Measurements from ENCODE around the gene CPM. TPM values are rescaled to one million over a fixed set of nuclear protein-coding genes. Genes with fewer than 3 reads are reported as not detected.

The CPM gene
- total RNA-seq, 2 experiments from 2014 or later = 3.8 to 13.0 TPM

DNA sequence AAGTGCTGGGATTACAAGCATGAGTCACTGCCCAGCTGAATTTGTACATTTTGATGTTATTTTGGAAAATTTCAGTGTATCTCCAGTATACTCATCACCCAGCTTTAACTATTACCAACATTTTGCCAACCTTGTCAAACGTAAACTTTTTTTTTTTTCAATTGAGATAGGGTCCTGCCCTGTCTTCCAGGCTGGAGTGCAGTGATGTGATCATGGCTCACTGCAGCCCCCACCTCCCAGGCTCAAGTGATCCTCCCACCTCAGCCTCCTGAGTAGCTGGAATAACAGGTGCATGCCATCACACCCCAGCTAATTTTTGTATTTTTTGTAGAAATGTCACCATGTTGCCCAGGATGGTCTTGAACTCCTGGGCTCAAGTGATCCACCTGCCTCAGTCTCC, 95.8 kb downstream of the CPM start:
- DNase-seq (ENCODE audit: low spot score) = no peak
- Histone ChIP-seq H3K4me2 (ENCODE audit: low read length) (no peak overlapping the region), H3K79me2 (ENCODE audit: insufficient read depth, low read depth, low read length) (peaks cover 76% of the 10 kb centered on the region; the same call in 1 of the 2 replicates), H3K4me3 (ENCODE audit: low read depth, low read length, poor library complexity, severe bottlenecking) (no peak overlapping the region), H2AFZ (ENCODE audit: low read length) (no peak overlapping the region), H3K9me2 (ENCODE audit: insufficient read depth, low read length) (no peaks in the 10 kb centered on the region), H3K4me1 (ENCODE audit: insufficient read depth, low read length, poor library complexity, severe bottlenecking) (no peaks in the 10 kb centered on the region), H3K27ac (ENCODE audit: low read depth, low read length, poor library complexity, severe bottlenecking) (no peak overlapping the region), H3K36me3 (ENCODE audit: insufficient read depth, low read length) (peaks cover 96% of the 10 kb centered on the region), H4K20me1 (ENCODE audit: insufficient read depth, low read length) (peaks cover 27% of the 10 kb centered on the region), H3K9me3 (ENCODE audit: low read length) (no peaks in the 10 kb centered on the region)
- intact Hi-C loops (cut with micrococcal nuclease; ENCODE audit: unreplicated experiment) = no loop called here
- TF ChIP-seq EZH2phosphoT487 (IDR thresholded peaks at IDR 0.05; ENCODE audit: borderline replicate concordance, low read depth, low read length) = no peak
- TF ChIP-seq, protein P1, sequence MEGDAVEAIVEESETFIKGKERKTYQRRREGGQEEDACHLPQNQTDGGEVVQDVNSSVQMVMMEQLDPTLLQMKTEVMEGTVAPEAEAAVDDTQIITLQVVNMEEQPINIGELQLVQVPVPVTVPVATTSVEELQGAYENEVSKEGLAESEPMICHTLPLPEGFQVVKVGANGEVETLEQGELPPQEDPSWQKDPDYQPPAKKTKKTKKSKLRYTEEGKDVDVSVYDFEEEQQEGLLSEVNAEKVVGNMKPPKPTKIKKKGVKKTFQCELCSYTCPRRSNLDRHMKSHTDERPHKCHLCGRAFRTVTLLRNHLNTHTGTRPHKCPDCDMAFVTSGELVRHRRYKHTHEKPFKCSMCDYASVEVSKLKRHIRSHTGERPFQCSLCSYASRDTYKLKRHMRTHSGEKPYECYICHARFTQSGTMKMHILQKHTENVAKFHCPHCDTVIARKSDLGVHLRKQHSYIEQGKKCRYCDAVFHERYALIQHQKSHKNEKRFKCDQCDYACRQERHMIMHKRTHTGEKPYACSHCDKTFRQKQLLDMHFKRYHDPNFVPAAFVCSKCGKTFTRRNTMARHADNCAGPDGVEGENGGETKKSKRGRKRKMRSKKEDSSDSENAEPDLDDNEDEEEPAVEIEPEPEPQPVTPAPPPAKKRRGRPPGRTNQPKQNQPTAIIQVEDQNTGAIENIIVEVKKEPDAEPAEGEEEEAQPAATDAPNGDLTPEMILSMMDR (conservative IDR thresholded peaks at IDR 0.05; ENCODE audit: low read length) = no peak
- POLR2A ChIA-PET = interaction anchor here (0.6 to 1.6 kb wide), 4 partner anchors 8 to 152 kb away, joined by 3 to 9 read pairs (median 3); no protein-coding TSS in a partner anchor
- BruUV-seq (replicated peaks) = no TSS peak
- CTCF ChIA-PET (ENCODE audit: unreplicated experiment) = no interaction called here

DNA sequence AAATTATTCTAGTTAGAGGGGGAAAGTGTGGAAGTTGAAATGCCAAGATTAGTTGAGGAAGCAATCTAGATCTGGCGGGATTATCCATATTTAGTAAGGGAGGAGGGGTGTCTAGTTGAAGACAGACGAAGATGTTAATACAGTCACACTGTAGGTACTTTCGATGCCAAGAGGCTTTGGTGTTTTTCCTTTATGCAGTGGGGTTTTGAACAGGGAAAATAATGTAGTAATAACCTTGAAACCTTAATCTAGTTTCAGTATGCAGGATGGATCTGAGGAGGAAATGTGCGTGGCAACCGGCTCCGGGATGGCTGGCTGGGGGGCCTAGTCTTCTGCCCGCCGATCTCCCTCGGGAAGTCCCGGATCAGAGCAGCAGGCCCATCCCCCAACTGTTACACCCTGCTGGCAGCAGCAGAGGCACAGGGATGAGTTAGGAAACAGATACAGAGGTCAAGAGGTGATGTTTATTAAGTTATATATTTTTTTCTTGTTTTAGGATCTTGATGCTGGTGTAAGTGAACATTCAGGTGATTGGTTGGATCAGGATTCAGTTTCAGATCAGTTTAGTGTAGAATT, 97.5 kb downstream of the CPM start:
- ChIA-PET POLR2A (interaction anchor here (1.1 to 1.9 kb wide), 3 partner anchors 10 to 24 kb away, joined by 4 to 9 read pairs (median 6); no protein-coding TSS in a partner anchor), CTCF (ENCODE audit: unreplicated experiment) (no interaction called here)
- Histone ChIP-seq H3K36me3 (ENCODE audit: insufficient read depth, low read length) (peaks cover 96% of the 10 kb centered on the region), H3K9me3 (ENCODE audit: low read length) (no peaks in the 10 kb centered on the region), H3K27ac (ENCODE audit: low read depth, low read length, poor library complexity, severe bottlenecking) (no peak overlapping the region), H4K20me1 (ENCODE audit: insufficient read depth, low read length) (peaks cover 28% of the 10 kb centered on the region), H2AFZ (ENCODE audit: low read length) (no peak overlapping the region), H3K9me2 (ENCODE audit: insufficient read depth, low read length) (no peaks in the 10 kb centered on the region), H3K4me3 (ENCODE audit: low read depth, low read length, poor library complexity, severe bottlenecking) (no peak overlapping the region), H3K79me2 (ENCODE audit: insufficient read depth, low read depth, low read length) (peaks cover 81% of the 10 kb centered on the region; the same call in 1 of the 2 replicates), H3K4me1 (ENCODE audit: insufficient read depth, low read length, poor library complexity, severe bottlenecking) (no peaks in the 10 kb centered on the region), H3K4me2 (ENCODE audit: low read length) (no peak overlapping the region)
- DNase-seq (ENCODE audit: low spot score) = no peak
- BruUV-seq (replicated peaks) = no TSS peak
- TF ChIP-seq, protein P1 (conservative IDR thresholded peaks at IDR 0.05; ENCODE audit: low read length) = no peak
- no peak for TF ChIP-seq EZH2phosphoT487 (IDR thresholded peaks at IDR 0.05; ENCODE audit: borderline replicate concordance, low read depth, low read length)
- intact Hi-C loops (cut with micrococcal nuclease; ENCODE audit: unreplicated experiment) = no loop called here

DNA sequence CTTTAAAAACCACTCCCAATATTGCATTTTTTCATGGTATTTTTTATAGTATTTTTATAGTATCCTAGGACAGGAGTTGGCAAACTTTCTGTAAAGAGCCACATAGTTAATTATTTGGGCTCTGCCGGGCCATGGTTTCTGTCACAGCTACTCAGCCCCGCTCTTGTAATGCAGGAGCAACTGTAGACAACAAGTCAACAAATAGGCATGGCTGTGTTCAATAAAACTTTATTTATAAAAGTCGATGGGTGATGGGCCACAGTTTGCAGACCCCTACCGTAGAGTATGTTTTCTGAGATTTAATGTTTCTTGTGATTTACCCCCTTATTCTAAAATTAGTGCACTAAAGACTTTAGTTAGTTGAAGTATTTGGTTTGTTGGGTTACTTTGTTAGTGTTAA, 99.5 kb downstream of the CPM start:
- no peak overlapping the region for H3K4me2 ChIP-seq (ENCODE audit: low read length)
- H3K4me1 ChIP-seq (ENCODE audit: insufficient read depth, low read length, poor library complexity, severe bottlenecking) = peaks cover 9% of the 10 kb centered on the region
- TF ChIP-seq EZH2phosphoT487 (IDR thresholded peaks at IDR 0.05; ENCODE audit: borderline replicate concordance, low read depth, low read length) = no peak
- TF ChIP-seq, protein P1 (conservative IDR thresholded peaks at IDR 0.05; ENCODE audit: low read length) = no peak
- DNase-seq (ENCODE audit: low spot score) = no peak
- no peaks in the 10 kb centered on the region for H3K9me2 ChIP-seq (ENCODE audit: insufficient read depth, low read length)
- no TSS peak for BruUV-seq (replicated peaks)
- peaks cover 96% of the 10 kb centered on the region for H3K36me3 ChIP-seq (ENCODE audit: insufficient read depth, low read length)
- no peak overlapping the region for H3K27ac ChIP-seq (ENCODE audit: low read depth, low read length, poor library complexity, severe bottlenecking)
- ChIA-PET CTCF (ENCODE audit: unreplicated experiment) (no interaction called here), POLR2A (interaction anchor here (1.7 to 1.9 kb wide), 2 partner anchors 11 to 12 kb away, joined by 4 to 7 read pairs; no protein-coding TSS in a partner anchor)
- intact Hi-C loops (cut with micrococcal nuclease; ENCODE audit: unreplicated experiment) = no loop called here
- H3K79me2 ChIP-seq (ENCODE audit: insufficient read depth, low read depth, low read length) = peaks cover 72% of the 10 kb centered on the region; the same call in 1 of the 2 replicates
- H3K9me3 ChIP-seq (ENCODE audit: low read length) = no peaks in the 10 kb centered on the region
- H3K4me3 ChIP-seq (ENCODE audit: low read depth, low read length, poor library complexity, severe bottlenecking) = no peak overlapping the region
- no peak overlapping the region for H2AFZ ChIP-seq (ENCODE audit: low read length)
- peaks cover 24% of the 10 kb centered on the region for H4K20me1 ChIP-seq (ENCODE audit: insufficient read depth, low read length)
